Naive B cell (primary cell): ENCODE results near the gene SIT1. TPM values are rescaled to one million over a fixed set of nuclear protein-coding genes. Genes with fewer than 3 reads are reported as not detected.
"Not testable (repeated sequence)": the region's sequence is repeated elsewhere in the genome, so short reads cannot be mapped to it uniquely, and the experiment has no call there.

Experiments
- ATAC-seq, 2 donors: fragments of 150-1000 bp; cut with Tn5 transposase; 2 replicates each; pipeline ENCODE4 v1.10.0; 2021; ENCODE audit warnings: low read depth in 2 of 2, mild to moderate bottlenecking in 2 of 2, moderate library complexity in 2 of 2
- DNase-seq: peaks from one replicate; pipeline ENCODE4 v3.0.0; 2022
- H3K27ac Mint-ChIP-seq, 6 donors: one replicate each; pipeline ENCODE4 v1.8.0; 2020 to 2022; ENCODE audit warnings: mild to moderate bottlenecking in 6 of 6, mixed read lengths in 6 of 6, moderate library complexity in 5 of 6, inconsistent platforms in 2 of 6
- H3K27me3 Mint-ChIP-seq, 3 donors: one replicate each; pipeline ENCODE4 v1.8.0; 2021 to 2022; ENCODE audit warnings: mixed read lengths in 3 of 3, mild to moderate bottlenecking in 1 of 3
- H3K36me3 Mint-ChIP-seq, 2 donors: one replicate each; pipeline ENCODE4 v1.8.0; 2020 to 2022; ENCODE audit warnings: mixed read lengths in 2 of 2, inconsistent platforms in 1 of 2, mild to moderate bottlenecking in 1 of 2
- H3K4me1 Mint-ChIP-seq, 3 donors: one replicate each; pipeline ENCODE4 v1.8.0; 2020 to 2022; ENCODE audit warnings: mixed read lengths in 3 of 3, inconsistent platforms in 1 of 3, mild to moderate bottlenecking in 1 of 3, moderate library complexity in 1 of 3
- H3K4me3 Mint-ChIP-seq, 8 donors: one replicate each; pipeline ENCODE4 v1.8.0; 2020 to 2022; ENCODE audit warnings: mild to moderate bottlenecking in 8 of 8, mixed read lengths in 8 of 8, moderate library complexity in 8 of 8, inconsistent platforms in 2 of 8
- H3K9me3 Mint-ChIP-seq, 7 donors: one replicate each; pipeline ENCODE4 v1.8.0; 2020 to 2022; ENCODE audit warnings: mixed read lengths in 7 of 7, mild to moderate bottlenecking in 5 of 7, inconsistent platforms in 2 of 7, moderate library complexity in 1 of 7
- polyA plus RNA-seq, 6 donors: library from polyadenylated mRNA; unstranded; fragments of 300-500 nt; fragmentation: Illumina TruSeq; gene quantifications; one replicate each; pipeline ENCODE4 v1.2.3, GENCODE V29; 2021; ENCODE audit warnings: low read depth in 6 of 6

The SIT1 gene
- polyA plus RNA-seq, 6 donors from 2014 or later = 56.8 to 107 (median 73.5) TPM

GRCh38 chr9:35615981-35616680 lies 34.6 kb downstream of the SIT1 start:
- no peak for DNase-seq
- no peaks in the 10 kb centered on the region for H3K27me3 Mint-ChIP-seq
- peaks cover 86 to 100% (median 91%) of the 10 kb centered on the region in 3 donors for H3K4me1 Mint-ChIP-seq
- H3K27ac Mint-ChIP-seq = peak overlapping the region; percentile 91 to 99 (median 98)
- H3K36me3 Mint-ChIP-seq = peaks cover 25 to 60% of the 10 kb centered on the region in 2 donors
- peak overlapping the region; percentile 86 to 100 (median 98) for H3K4me3 Mint-ChIP-seq
- H3K9me3 Mint-ChIP-seq = peaks cover 0 to 2% (median 0%) of the 10 kb centered on the region in 7 donors
- no peak for ATAC-seq

GRCh38 chr9:35612843-35613242 lies 37.9 kb downstream of the SIT1 start:
- H3K27ac Mint-ChIP-seq = peak overlapping the region in 4 of 6 donors; percentile 47 to 95 (median 87)
- no peaks in the 10 kb centered on the region for H3K9me3 Mint-ChIP-seq
- H3K4me1 Mint-ChIP-seq = peaks cover 62 to 80% (median 78%) of the 10 kb centered on the region in 3 donors
- peaks cover 25 to 55% of the 10 kb centered on the region in 2 donors for H3K36me3 Mint-ChIP-seq
- no peaks in the 10 kb centered on the region for H3K27me3 Mint-ChIP-seq
- no peak for DNase-seq
- peak overlapping the region in 4 of 8 donors; percentile 48 to 99 (median 68) for H3K4me3 Mint-ChIP-seq
- ATAC-seq = no peak

- not testable (repeated sequence) for H3K27me3 Mint-ChIP-seq, ATAC-seq, DNase-seq, H3K9me3 Mint-ChIP-seq
- Mint-ChIP-seq H3K36me3 (peaks cover 25 to 48% of the 10 kb centered on the region in 2 donors), H3K27ac (peak overlapping the region in 4 of 6 donors; percentile 47 to 91 (median 81)), H3K4me3 (peak overlapping the region in 4 of 8 donors; percentile 50 to 74 (median 56)), H3K4me1 (peaks cover 60 to 82% (median 80%) of the 10 kb centered on the region in 3 donors)
These were observed 38.7 kb downstream of the SIT1 start for GRCh38 chr9:35612066-35612465.

- peak overlapping the region in 5 of 6 donors; percentile 11 to 91 (median 67) for H3K27ac Mint-ChIP-seq
- no peaks in the 10 kb centered on the region for H3K27me3 Mint-ChIP-seq
- H3K36me3 Mint-ChIP-seq = peaks cover 25 to 44% of the 10 kb centered on the region in 2 donors
- peak; percentile 45 for DNase-seq
- peak; percentile 88 to 89 for ATAC-seq
- no peaks in the 10 kb centered on the region for H3K9me3 Mint-ChIP-seq
- H3K4me3 Mint-ChIP-seq = peak overlapping the region in 5 of 8 donors; percentile 7 to 87 (median 41)
- H3K4me1 Mint-ChIP-seq = peaks cover 59 to 84% (median 79%) of the 10 kb centered on the region in 3 donors
These were observed 39.4 kb downstream of the SIT1 start for GRCh38 chr9:35611230-35611797.

- no peak for ATAC-seq
- H3K27ac Mint-ChIP-seq = peak overlapping the region in 1 of 6 donors; percentile 29
- H3K4me3 Mint-ChIP-seq = peak overlapping the region in 1 of 8 donors; percentile 63
- H3K4me1 Mint-ChIP-seq = peaks cover 49 to 74% (median 71%) of the 10 kb centered on the region in 3 donors
- no peak for DNase-seq
- no peaks in the 10 kb centered on the region for H3K9me3 Mint-ChIP-seq
- peaks cover 24 to 32% of the 10 kb centered on the region in 2 donors for H3K36me3 Mint-ChIP-seq
- no peaks in the 10 kb centered on the region for H3K27me3 Mint-ChIP-seq
These were observed 40.9 kb downstream of the SIT1 start for GRCh38 chr9:35609820-35610163.

GRCh38 chr9:35609001-35609819 lies 41.5 kb downstream of the SIT1 start:
- Mint-ChIP-seq H3K9me3 (no peaks in the 10 kb centered on the region), H3K4me1 (peaks cover 48 to 74% (median 69%) of the 10 kb centered on the region in 3 donors), H3K36me3 (peaks cover 18 to 26% of the 10 kb centered on the region in 2 donors), H3K27ac (peak overlapping the region in 3 of 6 donors; percentile 57 to 83 (median 77)), H3K27me3 (no peaks in the 10 kb centered on the region), H3K4me3 (peak overlapping the region in 2 of 8 donors; percentile 21 to 63)
- ATAC-seq (no peak), DNase-seq (no peak)

GRCh38 chr9:35608221-35608620 lies 42.5 kb downstream of the SIT1 start:
- Mint-ChIP-seq H3K36me3 (peaks cover 14 to 16% of the 10 kb centered on the region in 2 donors), H3K9me3 (no peaks in the 10 kb centered on the region), H3K27me3 (no peaks in the 10 kb centered on the region), H3K4me3 (peak overlapping the region in 1 of 8 donors; percentile 61), H3K27ac (peak overlapping the region in 4 of 6 donors; percentile 15 to 73 (median 42)), H3K4me1 (peaks cover 51 to 74% (median 69%) of the 10 kb centered on the region in 3 donors)
- ATAC-seq = no peak
- no peak for DNase-seq

GRCh38 chr9:35606726-35607125 lies 44.0 kb downstream of the SIT1 start:
- Mint-ChIP-seq H3K27me3 (no peaks in the 10 kb centered on the region), H3K4me3 (peak overlapping the region; percentile 10 to 99 (median 78)), H3K4me1 (peaks cover 41 to 67% (median 55%) of the 10 kb centered on the region in 3 donors), H3K36me3 (peaks cover 5 to 6% of the 10 kb centered on the region in 2 donors), H3K9me3 (no peaks in the 10 kb centered on the region), H3K27ac (peak overlapping the region in 4 of 6 donors; percentile 46 to 93 (median 86))
- no peak for ATAC-seq
- no peak for DNase-seq

- H3K4me1 Mint-ChIP-seq = peaks cover 35 to 61% (median 49%) of the 10 kb centered on the region in 3 donors
- H3K4me3 Mint-ChIP-seq = peak overlapping the region; percentile 83 to 99 (median 88)
- no peak for ATAC-seq
These were observed 44.6 kb downstream of the SIT1 start for GRCh38 chr9:35606138-35606504.

GRCh38 chr9:35605351-35606137 lies 45.2 kb downstream of the SIT1 start:
- Mint-ChIP-seq H3K27ac (peak overlapping the region; percentile 61 to 91 (median 85)), H3K9me3 (no peaks in the 10 kb centered on the region), H3K4me3 (peak overlapping the region; percentile 83 to 99 (median 88))

More at GRCh38 chr9:35606138-35606504, 44.6 kb downstream of the SIT1 start:
- Mint-ChIP-seq H3K36me3 (no peaks in the 10 kb centered on the region), H3K9me3 (no peaks in the 10 kb centered on the region), H3K27ac (peak overlapping the region; percentile 61 to 91 (median 85)), H3K27me3 (no peaks in the 10 kb centered on the region)
- no peak for DNase-seq

GRCh38 chr9:35604578-35605350 lies 46.0 kb downstream of the SIT1 start, which contains the start of gene TESK1:
TSS of gene TESK1 (plus strand) at chr9:35605262. CDS start at chr9:35605620, 358 bp downstream.
- Mint-ChIP-seq H3K27me3 (no peaks in the 10 kb centered on the region), H3K4me3 (peak within 1 kb of the TSS; percentile 91 to 100 (median 98)), H3K4me1 (peaks cover 35 to 53% (median 42%) of the 10 kb centered on the region in 3 donors), H3K36me3 (no peaks in the 10 kb centered on the region), H3K9me3 (no peaks in the 10 kb centered on the region), H3K27ac (peak within 1 kb of the TSS; percentile 96 to 100 (median 99))
- peak; percentile 82 for DNase-seq
- ATAC-seq = peak; percentile 32 to 39

More at GRCh38 chr9:35605351-35606137, 45.2 kb downstream of the SIT1 start:
- ATAC-seq (no peak), DNase-seq (peak; percentile 55)
- Mint-ChIP-seq H3K36me3 (no peaks in the 10 kb centered on the region), H3K27me3 (no peaks in the 10 kb centered on the region), H3K4me1 (peaks cover 35 to 55% (median 44%) of the 10 kb centered on the region in 3 donors)
